OCI-LY3 (cell line): Measurements from ENCODE around the gene NHLRC2.
"Not testable (repeated sequence)": the region's sequence is repeated elsewhere in the genome, so short reads cannot be mapped to it uniquely, and the experiment has no call there.

Experiments used
- H2AFZ ChIP-seq: fragments of 200-600, 300-600 bp; shearing (Covaris generic); 2 replicates; pipeline ENCODE4 v1.6.0; 2014; ENCODE audit warnings: antibody characterized with exemption, low read depth, low read length
- H3K27ac ChIP-seq: fragments of 200-600, 300-600 bp; sonication (generic); 2 replicates; pipeline ENCODE4 v1.5.1; 2014; ENCODE audit warnings: mild to moderate bottlenecking, low read length, moderate library complexity, mixed read lengths
- H3K27me3 ChIP-seq: fragments of 200-600, 300-600 bp; sonication (generic); 2 replicates; pipeline ENCODE4 v1.6.1; 2014; ENCODE audit warnings: low read depth, low read length, mixed read lengths
- H3K36me3 ChIP-seq: fragments of 200-600, 300-600 bp; sonication (generic); replicated peaks from 2 replicates; pipeline ENCODE3; 2014; ENCODE audit warnings: low read depth, low read length, mixed read lengths
- H3K4me1 ChIP-seq: fragments of 300-600, 200-600 bp; sonication (generic); 2 replicates; pipeline ENCODE4 v1.6.1; 2014; ENCODE audit warnings: low read length, mixed read lengths
- H3K4me2 ChIP-seq: fragments of 200-600, 300-600 bp; sonication (generic); 2 replicates; pipeline ENCODE4 v1.6.1; 2014; ENCODE audit warnings: low read length, mixed read lengths
- H3K4me3 ChIP-seq: fragments of 300-600, 200-600 bp; sonication (generic); 2 replicates; pipeline ENCODE4 v1.5.1; 2014; ENCODE audit warnings: antibody characterized with exemption, mild to moderate bottlenecking, low read length, moderate library complexity
- H3K79me2 ChIP-seq: fragments of 300-600, 200-600 bp; shearing (Covaris generic); 2 replicates; pipeline ENCODE4 v1.6.1; 2014; ENCODE audit warnings: mild to moderate bottlenecking, low read length, mixed read lengths
- H3K9ac ChIP-seq: fragments of 300-600, 200-600 bp; shearing (Covaris generic); 2 replicates; pipeline ENCODE4 v1.6.0; 2014; ENCODE audit warnings: mild to moderate bottlenecking, low read length, moderate library complexity
- H3K9me3 ChIP-seq: fragments of 200-600, 300-600 bp; shearing (Covaris generic); 2 replicates; pipeline ENCODE4 v1.6.1; 2014; ENCODE audit warnings: low read length, mixed read lengths; ENCODE audit not compliant: insufficient read depth
- H4K20me1 ChIP-seq: fragments of 200-600, 300-600 bp; sonication (generic); 2 replicates; pipeline ENCODE4 v1.6.1; 2016; ENCODE audit warnings: low read length, mixed read lengths; ENCODE audit not compliant: insufficient read depth
- CTCF ChIP-seq: fragments of 200-600, 300-600 bp; sonication (generic); IDR thresholded peaks from 2 replicates; pipeline ENCODE4 v1.5.1; 2014; ENCODE audit warnings: antibody characterized with exemption, low read length, low read depth
- EZH2phosphoT487 ChIP-seq: fragments of 200-600 bp; shearing (Covaris generic); IDR thresholded peaks from 2 replicates; pipeline ENCODE4 v1.6.1; 2018; ENCODE audit warnings: antibody characterized with exemption, mixed run types, low read depth

The NHLRC2 gene

GRCh38 chr10:113937258-113937657 is 82.8 kb downstream of the NHLRC2 start:
- H3K4me3 ChIP-seq: no peak overlapping the region
- no peaks in the 10 kb centered on the region for H3K79me2 ChIP-seq
- no peak overlapping the region for H3K9ac ChIP-seq
- TF ChIP-seq EZH2phosphoT487 (no peak), CTCF (no peak)
- H2AFZ ChIP-seq: no peak overlapping the region
- no peak overlapping the region for H3K27ac ChIP-seq
- H3K4me2 ChIP-seq: no peak overlapping the region
- no peaks in the 10 kb centered on the region for H3K4me1 ChIP-seq
- no peaks in the 10 kb centered on the region for H4K20me1 ChIP-seq
- H3K36me3 ChIP-seq: no peaks in the 10 kb centered on the region
- no peaks in the 10 kb centered on the region for H3K27me3 ChIP-seq
- no peaks in the 10 kb centered on the region for H3K9me3 ChIP-seq

DNA sequence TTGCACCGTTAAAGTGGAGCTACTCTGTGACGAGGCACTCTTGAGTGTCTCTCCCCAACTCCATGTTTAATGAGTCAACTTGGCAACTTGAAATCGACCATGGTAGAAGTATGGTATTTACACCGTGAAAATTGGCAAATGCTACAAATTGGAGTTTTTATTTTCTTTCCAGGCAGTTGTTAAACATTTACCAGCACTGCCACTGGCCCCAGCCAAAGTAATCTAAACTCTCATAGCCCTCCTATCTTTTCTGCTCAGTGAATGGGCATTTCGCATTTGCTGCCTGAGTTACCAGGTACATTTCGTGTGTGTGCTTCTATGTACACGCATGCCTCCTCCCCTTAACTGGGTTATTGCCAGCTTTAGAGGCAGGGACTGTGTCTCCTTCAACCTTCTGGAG is 83.3 kb downstream of the NHLRC2 start:
- H3K9ac ChIP-seq: no peak overlapping the region
- TF ChIP-seq CTCF (no peak), EZH2phosphoT487 (no peak)

DNA sequence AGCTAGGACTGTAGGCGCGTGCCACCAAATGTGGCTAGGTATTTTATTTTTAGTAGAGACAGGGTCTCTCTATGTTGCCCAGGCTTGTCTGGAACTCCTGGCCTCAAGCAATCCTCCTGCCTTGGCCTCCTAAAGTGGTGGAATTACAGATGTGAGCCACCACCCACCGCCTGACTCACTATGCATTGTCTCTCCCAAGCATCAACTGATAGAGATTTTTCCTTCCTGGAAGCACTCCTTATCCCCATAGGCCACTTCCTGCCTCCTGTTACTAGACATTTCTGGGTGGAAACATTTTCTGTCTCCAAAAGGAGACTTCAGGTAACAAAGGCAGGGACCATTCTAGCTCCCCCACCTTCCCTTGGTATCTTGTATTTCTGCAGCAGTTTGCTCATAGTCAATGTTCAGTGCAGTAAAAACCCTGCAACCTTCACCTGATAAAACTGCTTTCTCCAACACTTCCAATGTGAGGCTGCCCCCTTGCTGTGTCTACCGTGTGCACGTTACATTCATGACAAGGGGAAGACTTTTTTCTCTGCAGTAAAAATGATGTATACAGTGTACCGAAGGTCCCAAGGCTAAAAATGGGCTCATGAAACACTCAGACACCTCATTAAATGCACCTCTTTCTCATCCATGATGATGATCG is 84.9 kb downstream of the NHLRC2 start:
- no peaks in the 10 kb centered on the region for H4K20me1 ChIP-seq
- H3K27ac ChIP-seq: no peak overlapping the region
- TF ChIP-seq CTCF: no peak
- no peak for TF ChIP-seq EZH2phosphoT487

More for the DNA sequence above, 83.3 kb downstream of the NHLRC2 start:
- Histone ChIP-seq H3K27me3 (no peaks in the 10 kb centered on the region), H3K36me3 (no peaks in the 10 kb centered on the region), H2AFZ (no peak overlapping the region), H3K79me2 (no peaks in the 10 kb centered on the region), H4K20me1 (no peaks in the 10 kb centered on the region), H3K27ac (no peak overlapping the region), H3K4me1 (no peaks in the 10 kb centered on the region), H3K4me2 (no peak overlapping the region), H3K4me3 (no peak overlapping the region), H3K9me3 (no peaks in the 10 kb centered on the region)

DNA sequence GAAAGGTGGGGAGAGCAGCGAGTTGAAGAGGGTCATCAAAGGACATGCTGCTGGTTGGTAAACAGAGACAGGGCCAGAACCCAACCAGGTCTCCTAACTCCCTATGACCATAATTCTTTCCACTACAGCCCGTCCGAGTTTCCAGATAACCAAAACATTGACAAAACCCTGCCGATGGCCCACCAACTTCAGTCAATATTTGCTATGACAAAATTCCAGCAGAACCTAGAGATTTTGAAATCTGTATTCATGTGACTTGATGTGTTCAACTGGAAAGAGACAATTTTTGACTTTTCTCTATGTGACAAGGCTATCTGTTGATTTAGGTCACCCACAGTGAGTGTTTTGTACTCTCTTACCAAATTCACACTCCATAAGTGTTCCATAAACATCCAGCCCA is 86.7 kb downstream of the NHLRC2 start:
- Histone ChIP-seq H3K9me3 (no peaks in the 10 kb centered on the region), H3K27me3 (no peaks in the 10 kb centered on the region), H3K9ac (no peak overlapping the region), H3K79me2 (no peaks in the 10 kb centered on the region), H3K36me3 (no peaks in the 10 kb centered on the region), H3K4me3 (no peak overlapping the region), H3K4me2 (no peak overlapping the region), H4K20me1 (no peaks in the 10 kb centered on the region), H3K4me1 (no peaks in the 10 kb centered on the region), H2AFZ (no peak overlapping the region), H3K27ac (no peak overlapping the region)
- no peak for TF ChIP-seq EZH2phosphoT487
- TF ChIP-seq CTCF: no peak

More for the DNA sequence above, 84.9 kb downstream of the NHLRC2 start:
- H3K27me3 ChIP-seq: no peaks in the 10 kb centered on the region
- no peak overlapping the region for H3K9ac ChIP-seq
- H3K4me2 ChIP-seq: no peak overlapping the region
- no peaks in the 10 kb centered on the region for H3K4me1 ChIP-seq
- H3K4me3 ChIP-seq: no peak overlapping the region
- no peaks in the 10 kb centered on the region for H3K79me2 ChIP-seq
- no peaks in the 10 kb centered on the region for H3K9me3 ChIP-seq
- no peak overlapping the region for H2AFZ ChIP-seq
- no peaks in the 10 kb centered on the region for H3K36me3 ChIP-seq

- H3K4me1 ChIP-seq, H3K27me3 ChIP-seq, H3K9me3 ChIP-seq, H3K36me3 ChIP-seq, H3K4me3 ChIP-seq, H3K9ac ChIP-seq, H2AFZ ChIP-seq, H3K27ac ChIP-seq, H4K20me1 ChIP-seq, H3K4me2 ChIP-seq, H3K79me2 ChIP-seq: not testable (repeated sequence)
Measured at GRCh38 chr10:113943196-113943595, 88.7 kb downstream of the NHLRC2 start.
